ENCODE measurements around the gene PHPT1. TPM values are rescaled to one million over a fixed set of nuclear protein-coding genes. Genes with fewer than 3 reads are reported as not detected.

The PHPT1 gene
- total and polyA plus RNA-seq, 2 experiments from 2014 or later, result 86.2 to 437 TPM

DNA sequence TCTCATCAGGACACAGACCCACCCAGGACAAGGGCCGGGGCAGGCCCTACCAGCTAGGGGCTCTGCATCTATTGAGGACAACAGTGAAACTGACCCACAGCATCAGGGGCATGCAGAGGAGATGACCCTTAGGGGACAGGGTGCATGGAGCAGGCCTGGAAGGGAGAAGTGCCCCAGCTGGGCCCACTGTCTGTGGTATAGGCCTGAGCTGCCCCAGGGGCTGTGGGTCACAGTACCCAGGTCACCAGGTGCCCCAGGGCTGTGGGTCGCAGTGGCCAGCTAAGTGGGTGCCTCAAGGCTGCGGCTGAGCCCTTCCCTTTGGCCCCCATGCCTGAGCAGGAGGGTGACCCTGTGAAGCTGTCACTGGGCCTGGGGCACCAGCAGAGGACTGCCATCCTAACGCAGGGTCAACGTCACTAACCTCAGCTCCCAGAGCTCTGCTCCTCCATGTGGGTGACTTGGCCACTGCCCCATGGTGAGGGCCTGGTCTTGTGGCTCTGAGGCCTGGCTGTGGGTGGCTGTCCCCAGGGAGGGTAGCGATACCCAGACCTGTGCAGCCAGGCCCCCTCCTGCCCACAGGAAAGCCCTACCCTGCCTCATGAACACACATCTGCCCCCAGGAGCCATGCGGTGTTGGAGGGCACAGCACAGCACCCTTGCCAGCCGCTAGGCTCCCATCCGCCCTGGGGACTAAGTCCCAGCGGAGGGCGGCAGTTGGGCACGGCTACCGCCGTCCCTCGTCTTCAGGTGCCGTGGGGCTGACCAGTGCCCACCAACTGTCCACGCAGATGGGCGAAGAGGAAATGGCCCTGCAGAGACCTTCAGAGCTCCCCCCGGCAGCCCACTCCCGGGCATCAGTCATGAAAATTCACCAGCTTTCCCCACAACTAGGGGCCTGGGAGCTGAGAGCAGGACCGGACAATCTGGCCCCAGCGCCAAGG is 12.0 kb downstream of the PHPT1 start:
- Histone ChIP-seq H3K27ac (ENCODE audit: low read depth) (no peak overlapping the region), H3K4me2 (no peak overlapping the region), H3K27me3 (ENCODE audit: insufficient read depth) (no peaks in the 10 kb centered on the region), H3K4me3 (no peak overlapping the region), H3K36me3 (ENCODE audit: insufficient read depth) (peaks cover 13% of the 10 kb centered on the region), H3K4me1 (ENCODE audit: insufficient read depth) (peaks cover 3% of the 10 kb centered on the region; the same call in 1 of the 2 replicates), H3K9me2 (ENCODE audit: insufficient read depth) (no peaks in the 10 kb centered on the region), H3K79me2 (replicated peaks; ENCODE audit: insufficient read depth) (peaks cover 21% of the 10 kb centered on the region), H2AFZ (no peak overlapping the region), H3F3A (replicated peaks; ENCODE audit: low read depth) (0 out of 2 replicates have a peak, but pooled peaks cover 2% of the 10 kb centered on the region), H4K20me1 (replicated peaks; ENCODE audit: insufficient read depth) (peaks cover 20% of the 10 kb centered on the region)
- Mint-ChIP-seq H3K27ac (no peak overlapping the region), H3K27me3 (ENCODE audit: insufficient read depth, low read depth, poor library complexity) (peaks cover 3% of the 10 kb centered on the region), H3K9me3 (no peaks in the 10 kb centered on the region), H3K4me3 (no peak overlapping the region), H3K4me1 (peaks cover 5% of the 10 kb centered on the region), H3K36me3 (ENCODE audit: low read depth) (peaks cover 41% of the 10 kb centered on the region)
- no peak for TF ChIP-seq EZH2phosphoT487 (IDR thresholded peaks at IDR 0.05; ENCODE audit: unreplicated experiment)
- TF ChIP-seq, protein P1, sequence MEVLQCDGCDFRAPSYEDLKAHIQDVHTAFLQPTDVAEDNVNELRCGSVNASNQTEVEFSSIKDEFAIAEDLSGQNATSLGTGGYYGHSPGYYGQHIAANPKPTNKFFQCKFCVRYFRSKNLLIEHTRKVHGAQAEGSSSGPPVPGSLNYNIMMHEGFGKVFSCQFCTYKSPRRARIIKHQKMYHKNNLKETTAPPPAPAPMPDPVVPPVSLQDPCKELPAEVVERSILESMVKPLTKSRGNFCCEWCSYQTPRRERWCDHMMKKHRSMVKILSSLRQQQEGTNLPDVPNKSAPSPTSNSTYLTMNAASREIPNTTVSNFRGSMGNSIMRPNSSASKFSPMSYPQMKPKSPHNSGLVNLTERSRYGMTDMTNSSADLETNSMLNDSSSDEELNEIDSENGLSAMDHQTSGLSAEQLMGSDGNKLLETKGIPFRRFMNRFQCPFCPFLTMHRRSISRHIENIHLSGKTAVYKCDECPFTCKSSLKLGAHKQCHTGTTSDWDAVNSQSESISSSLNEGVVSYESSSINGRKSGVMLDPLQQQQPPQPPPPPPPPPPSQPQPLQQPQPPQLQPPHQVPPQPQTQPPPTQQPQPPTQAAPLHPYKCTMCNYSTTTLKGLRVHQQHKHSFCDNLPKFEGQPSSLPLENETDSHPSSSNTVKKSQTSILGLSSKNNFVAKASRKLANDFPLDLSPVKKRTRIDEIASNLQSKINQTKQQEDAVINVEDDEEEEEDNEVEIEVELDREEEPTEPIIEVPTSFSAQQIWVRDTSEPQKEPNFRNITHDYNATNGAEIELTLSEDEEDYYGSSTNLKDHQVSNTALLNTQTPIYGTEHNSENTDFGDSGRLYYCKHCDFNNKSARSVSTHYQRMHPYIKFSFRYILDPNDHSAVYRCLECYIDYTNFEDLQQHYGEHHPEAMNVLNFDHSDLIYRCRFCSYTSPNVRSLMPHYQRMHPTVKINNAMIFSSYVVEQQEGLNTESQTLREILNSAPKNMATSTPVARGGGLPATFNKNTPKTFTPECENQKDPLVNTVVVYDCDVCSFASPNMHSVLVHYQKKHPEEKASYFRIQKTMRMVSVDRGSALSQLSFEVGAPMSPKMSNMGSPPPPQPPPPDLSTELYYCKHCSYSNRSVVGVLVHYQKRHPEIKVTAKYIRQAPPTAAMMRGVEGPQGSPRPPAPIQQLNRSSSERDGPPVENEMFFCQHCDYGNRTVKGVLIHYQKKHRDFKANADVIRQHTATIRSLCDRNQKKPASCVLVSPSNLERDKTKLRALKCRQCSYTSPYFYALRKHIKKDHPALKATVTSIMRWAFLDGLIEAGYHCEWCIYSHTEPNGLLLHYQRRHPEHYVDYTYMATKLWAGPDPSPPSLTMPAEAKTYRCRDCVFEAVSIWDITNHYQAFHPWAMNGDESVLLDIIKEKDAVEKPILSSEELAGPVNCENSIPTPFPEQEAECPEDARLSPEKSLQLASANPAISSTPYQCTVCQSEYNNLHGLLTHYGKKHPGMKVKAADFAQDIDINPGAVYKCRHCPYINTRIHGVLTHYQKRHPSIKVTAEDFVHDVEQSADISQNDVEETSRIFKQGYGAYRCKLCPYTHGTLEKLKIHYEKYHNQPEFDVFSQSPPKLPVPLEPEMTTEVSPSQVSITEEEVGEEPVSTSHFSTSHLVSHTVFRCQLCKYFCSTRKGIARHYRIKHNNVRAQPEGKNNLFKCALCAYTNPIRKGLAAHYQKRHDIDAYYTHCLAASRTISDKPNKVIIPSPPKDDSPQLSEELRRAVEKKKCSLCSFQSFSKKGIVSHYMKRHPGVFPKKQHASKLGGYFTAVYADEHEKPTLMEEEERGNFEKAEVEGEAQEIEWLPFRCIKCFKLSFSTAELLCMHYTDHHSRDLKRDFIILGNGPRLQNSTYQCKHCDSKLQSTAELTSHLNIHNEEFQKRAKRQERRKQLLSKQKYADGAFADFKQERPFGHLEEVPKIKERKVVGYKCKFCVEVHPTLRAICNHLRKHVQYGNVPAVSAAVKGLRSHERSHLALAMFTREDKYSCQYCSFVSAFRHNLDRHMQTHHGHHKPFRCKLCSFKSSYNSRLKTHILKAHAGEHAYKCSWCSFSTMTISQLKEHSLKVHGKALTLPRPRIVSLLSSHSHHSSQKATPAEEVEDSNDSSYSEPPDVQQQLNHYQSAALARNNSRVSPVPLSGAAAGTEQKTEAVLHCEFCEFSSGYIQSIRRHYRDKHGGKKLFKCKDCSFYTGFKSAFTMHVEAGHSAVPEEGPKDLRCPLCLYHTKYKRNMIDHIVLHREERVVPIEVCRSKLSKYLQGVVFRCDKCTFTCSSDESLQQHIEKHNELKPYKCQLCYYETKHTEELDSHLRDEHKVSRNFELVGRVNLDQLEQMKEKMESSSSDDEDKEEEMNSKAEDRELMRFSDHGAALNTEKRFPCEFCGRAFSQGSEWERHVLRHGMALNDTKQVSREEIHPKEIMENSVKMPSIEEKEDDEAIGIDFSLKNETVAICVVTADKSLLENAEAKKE (CRISPR knock-in tag; IDR thresholded peaks at IDR 0.05), result no peak
- TF ChIP-seq, protein P2, sequence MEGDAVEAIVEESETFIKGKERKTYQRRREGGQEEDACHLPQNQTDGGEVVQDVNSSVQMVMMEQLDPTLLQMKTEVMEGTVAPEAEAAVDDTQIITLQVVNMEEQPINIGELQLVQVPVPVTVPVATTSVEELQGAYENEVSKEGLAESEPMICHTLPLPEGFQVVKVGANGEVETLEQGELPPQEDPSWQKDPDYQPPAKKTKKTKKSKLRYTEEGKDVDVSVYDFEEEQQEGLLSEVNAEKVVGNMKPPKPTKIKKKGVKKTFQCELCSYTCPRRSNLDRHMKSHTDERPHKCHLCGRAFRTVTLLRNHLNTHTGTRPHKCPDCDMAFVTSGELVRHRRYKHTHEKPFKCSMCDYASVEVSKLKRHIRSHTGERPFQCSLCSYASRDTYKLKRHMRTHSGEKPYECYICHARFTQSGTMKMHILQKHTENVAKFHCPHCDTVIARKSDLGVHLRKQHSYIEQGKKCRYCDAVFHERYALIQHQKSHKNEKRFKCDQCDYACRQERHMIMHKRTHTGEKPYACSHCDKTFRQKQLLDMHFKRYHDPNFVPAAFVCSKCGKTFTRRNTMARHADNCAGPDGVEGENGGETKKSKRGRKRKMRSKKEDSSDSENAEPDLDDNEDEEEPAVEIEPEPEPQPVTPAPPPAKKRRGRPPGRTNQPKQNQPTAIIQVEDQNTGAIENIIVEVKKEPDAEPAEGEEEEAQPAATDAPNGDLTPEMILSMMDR (conservative IDR thresholded peaks at IDR 0.05; ENCODE audit: low read depth in 2 of 2), result no peak
- no peak for TF ChIP-seq ZNF114 (CRISPR knock-in tag; IDR thresholded peaks at IDR 0.05)
- TF ChIP-seq CREB1 (CRISPR knock-in tag; IDR thresholded peaks at IDR 0.05; ENCODE audit: low read depth), result no peak
- TF ChIP-seq, protein P3, sequence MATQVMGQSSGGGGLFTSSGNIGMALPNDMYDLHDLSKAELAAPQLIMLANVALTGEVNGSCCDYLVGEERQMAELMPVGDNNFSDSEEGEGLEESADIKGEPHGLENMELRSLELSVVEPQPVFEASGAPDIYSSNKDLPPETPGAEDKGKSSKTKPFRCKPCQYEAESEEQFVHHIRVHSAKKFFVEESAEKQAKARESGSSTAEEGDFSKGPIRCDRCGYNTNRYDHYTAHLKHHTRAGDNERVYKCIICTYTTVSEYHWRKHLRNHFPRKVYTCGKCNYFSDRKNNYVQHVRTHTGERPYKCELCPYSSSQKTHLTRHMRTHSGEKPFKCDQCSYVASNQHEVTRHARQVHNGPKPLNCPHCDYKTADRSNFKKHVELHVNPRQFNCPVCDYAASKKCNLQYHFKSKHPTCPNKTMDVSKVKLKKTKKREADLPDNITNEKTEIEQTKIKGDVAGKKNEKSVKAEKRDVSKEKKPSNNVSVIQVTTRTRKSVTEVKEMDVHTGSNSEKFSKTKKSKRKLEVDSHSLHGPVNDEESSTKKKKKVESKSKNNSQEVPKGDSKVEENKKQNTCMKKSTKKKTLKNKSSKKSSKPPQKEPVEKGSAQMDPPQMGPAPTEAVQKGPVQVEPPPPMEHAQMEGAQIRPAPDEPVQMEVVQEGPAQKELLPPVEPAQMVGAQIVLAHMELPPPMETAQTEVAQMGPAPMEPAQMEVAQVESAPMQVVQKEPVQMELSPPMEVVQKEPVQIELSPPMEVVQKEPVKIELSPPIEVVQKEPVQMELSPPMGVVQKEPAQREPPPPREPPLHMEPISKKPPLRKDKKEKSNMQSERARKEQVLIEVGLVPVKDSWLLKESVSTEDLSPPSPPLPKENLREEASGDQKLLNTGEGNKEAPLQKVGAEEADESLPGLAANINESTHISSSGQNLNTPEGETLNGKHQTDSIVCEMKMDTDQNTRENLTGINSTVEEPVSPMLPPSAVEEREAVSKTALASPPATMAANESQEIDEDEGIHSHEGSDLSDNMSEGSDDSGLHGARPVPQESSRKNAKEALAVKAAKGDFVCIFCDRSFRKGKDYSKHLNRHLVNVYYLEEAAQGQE (IDR thresholded peaks at IDR 0.05; ENCODE audit: unreplicated experiment), result no peak
- TF ChIP-seq, protein P4, sequence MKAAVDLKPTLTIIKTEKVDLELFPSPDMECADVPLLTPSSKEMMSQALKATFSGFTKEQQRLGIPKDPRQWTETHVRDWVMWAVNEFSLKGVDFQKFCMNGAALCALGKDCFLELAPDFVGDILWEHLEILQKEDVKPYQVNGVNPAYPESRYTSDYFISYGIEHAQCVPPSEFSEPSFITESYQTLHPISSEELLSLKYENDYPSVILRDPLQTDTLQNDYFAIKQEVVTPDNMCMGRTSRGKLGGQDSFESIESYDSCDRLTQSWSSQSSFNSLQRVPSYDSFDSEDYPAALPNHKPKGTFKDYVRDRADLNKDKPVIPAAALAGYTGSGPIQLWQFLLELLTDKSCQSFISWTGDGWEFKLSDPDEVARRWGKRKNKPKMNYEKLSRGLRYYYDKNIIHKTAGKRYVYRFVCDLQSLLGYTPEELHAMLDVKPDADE (IDR thresholded peaks at IDR 0.05), result no peak
- DNase-seq (ENCODE audit: low spot score) (no peak), ATAC-seq (no peak)

All from GM23338 (cell line).